Stomach (tissue), 9 donors: ENCODE results near the gene OR51A2. TPM values are rescaled to one million over a fixed set of nuclear protein-coding genes. Genes with fewer than 3 reads are reported as not detected.

ENCODE experiments used
- DNase-seq, 2 donors: peaks; one replicate each; pipeline versions ENCODE4 v3.0.0 to v3.0.0-alpha.2; 2013 to 2019
- H3K27ac ChIP-seq, 5 donors: fragments of 200-600 bp in 4 of 5; sonication (generic) in 4 of 5; one replicate each; pipeline ENCODE4 v1.5.1; 2013 to 2019; ENCODE audit warnings: mild to moderate bottlenecking in 1 of 5, moderate library complexity in 1 of 5
- H3K27me3 ChIP-seq, 3 donors: fragments of 200-600 bp; sonication (generic); one replicate each; pipeline ENCODE4 v1.5.1; 2017 to 2019; ENCODE audit warnings: mixed run types in 1 of 3
- H3K36me3 ChIP-seq, 4 donors: fragments of 200-600 bp; sonication (generic); 1 replicate in 3 of 4; 2 replicates in 1 of 4; pipeline ENCODE4 v1.5.1; 2016 to 2019
- H3K4me1 ChIP-seq, 4 donors: fragments of 200-600 bp; sonication (generic); one replicate each; pipeline ENCODE4 v1.5.1; 2016 to 2019
- H3K4me3 ChIP-seq, 4 donors: fragments of 200-600 bp; sonication (generic) in 3 of 4; one replicate each; pipeline ENCODE4 v1.5.1; 2016 to 2019; ENCODE audit warnings: mild to moderate bottlenecking in 1 of 4
- H3K9me3 ChIP-seq, 4 donors: fragments of 200-600 bp; sonication (generic); one replicate each; pipeline ENCODE4 v1.5.1; 2016 to 2019
- EP300 ChIP-seq: sonication (generic); formaldehyde crosslinking; IDR thresholded peaks from one replicate; pipeline ENCODE4 v1.6.1; 2017; ENCODE audit warnings: antibody characterized with exemption
- POLR2A ChIP-seq, 4 donors: fragments of 450-650 bp; IDR thresholded peaks; one replicate each; pipeline ENCODE4 v1.6.1; 2016; ENCODE audit warnings: antibody characterized with exemption in 4 of 4, control low read depth in 2 of 4, mild to moderate bottlenecking in 1 of 4, moderate library complexity in 1 of 4
- POLR2AphosphoS5 ChIP-seq, 3 donors: sonication (generic); formaldehyde crosslinking; IDR thresholded peaks; one replicate each; pipeline ENCODE4 v1.6.1; 2016; ENCODE audit warnings: antibody characterized with exemption in 3 of 3
- WGBS, 5 donors: extraction: QIAGEN DNeasy Blood & Tissue Kit in 3 of 5; methylation state at CpG; one replicate each; pipeline versions ENCODE4 v1.1.5 to v1.1.7; 2013 to 2018; 5-methylcytosine and 5-hydroxymethylcytosine counted together
- intact Hi-C: fragments of 100-400 bp; cut with DNase I; formaldehyde crosslinking; loops from one replicate; pipeline ENCODE4 v1.15.1; 2023; ENCODE audit warnings: low total_unique reads
- polyA plus RNA-seq, 3 donors: library from polyadenylated mRNA; stranded (reverse); fragments of 200-250 nt; gene quantifications; one replicate each; pipeline ENCODE4 v1.2.3, GENCODE V29; 2013
- total RNA-seq, 5 donors: library from RNA; depleted of rRNA; stranded (reverse); fragments of >200 nt; gene quantifications; one replicate each; pipeline versions ENCODE4 v1.1.0 to v1.2.3, GENCODE V29; 2014 to 2016
- TF ChIP-seq, protein P1 (sequence below), 7 experiments: fragments of 450-650 bp in 4 of 7; fragments of 200-600 bp in 3 of 7; sonication (generic) in 3 of 7; IDR thresholded peaks; one replicate each; pipeline ENCODE4 v1.5.1; 2016 to 2019; ENCODE audit warnings: antibody characterized with exemption in 7 of 7, control low read depth in 2 of 7, mild to moderate bottlenecking in 1 of 7
- donor health status: healthy with polysubstance abuse.
- donor health status: Bipolar disorder and iron deficiency.
- donor health status: healthy.

The OR51A2 gene
- total and polyA plus RNA-seq, 8 donors: not detected

GRCh38 chr11:4962816-4963215, 7.3 kb upstream of the OR51A2 start:
- peak in 1 of 2 donors; percentile 10 for DNase-seq
- peaks cover 0 to 4% (median 0%) of the 10 kb centered on the region in 4 donors for H3K9me3 ChIP-seq
- intact Hi-C loops: no loop called here
- H3K27ac ChIP-seq: no peak overlapping the region
- no peaks in the 10 kb centered on the region for H3K4me1 ChIP-seq
- no peak overlapping the region for H3K4me3 ChIP-seq
- no peaks in the 10 kb centered on the region for H3K36me3 ChIP-seq
- H3K27me3 ChIP-seq: no peaks in the 10 kb centered on the region
- WGBS, 5 donors: 49 to 71% (median 60%) methylated on average over 1 of the region's 1 CpG
- TF ChIP-seq, protein P1, sequence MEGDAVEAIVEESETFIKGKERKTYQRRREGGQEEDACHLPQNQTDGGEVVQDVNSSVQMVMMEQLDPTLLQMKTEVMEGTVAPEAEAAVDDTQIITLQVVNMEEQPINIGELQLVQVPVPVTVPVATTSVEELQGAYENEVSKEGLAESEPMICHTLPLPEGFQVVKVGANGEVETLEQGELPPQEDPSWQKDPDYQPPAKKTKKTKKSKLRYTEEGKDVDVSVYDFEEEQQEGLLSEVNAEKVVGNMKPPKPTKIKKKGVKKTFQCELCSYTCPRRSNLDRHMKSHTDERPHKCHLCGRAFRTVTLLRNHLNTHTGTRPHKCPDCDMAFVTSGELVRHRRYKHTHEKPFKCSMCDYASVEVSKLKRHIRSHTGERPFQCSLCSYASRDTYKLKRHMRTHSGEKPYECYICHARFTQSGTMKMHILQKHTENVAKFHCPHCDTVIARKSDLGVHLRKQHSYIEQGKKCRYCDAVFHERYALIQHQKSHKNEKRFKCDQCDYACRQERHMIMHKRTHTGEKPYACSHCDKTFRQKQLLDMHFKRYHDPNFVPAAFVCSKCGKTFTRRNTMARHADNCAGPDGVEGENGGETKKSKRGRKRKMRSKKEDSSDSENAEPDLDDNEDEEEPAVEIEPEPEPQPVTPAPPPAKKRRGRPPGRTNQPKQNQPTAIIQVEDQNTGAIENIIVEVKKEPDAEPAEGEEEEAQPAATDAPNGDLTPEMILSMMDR (IDR thresholded peaks at IDR 0.05): no peak
- TF ChIP-seq POLR2AphosphoS5 (IDR thresholded peaks at IDR 0.05): no peak
- no peak for TF ChIP-seq EP300
- no peak for TF ChIP-seq POLR2A (IDR thresholded peaks at IDR 0.05)

DNA sequence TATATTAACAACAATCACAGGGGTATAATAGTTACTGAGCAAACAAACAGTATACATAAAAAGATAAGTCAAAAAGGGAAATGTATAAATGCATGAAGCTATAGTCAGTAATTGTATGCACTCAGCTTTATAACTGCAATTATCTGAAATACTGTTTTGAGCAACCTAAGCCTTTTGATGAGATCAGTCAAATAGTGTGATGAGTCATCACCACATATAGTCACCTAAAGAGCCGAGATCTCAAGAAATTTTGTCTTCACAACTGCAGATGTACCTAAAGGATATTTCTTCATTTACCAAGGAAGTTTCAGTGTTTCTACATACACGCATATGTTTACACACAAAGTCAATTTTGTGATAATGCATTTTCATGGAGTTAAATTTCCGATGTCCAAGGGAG, 5.4 kb upstream of the OR51A2 start:
- Histone ChIP-seq H3K27ac (no peak overlapping the region), H3K36me3 (no peaks in the 10 kb centered on the region), H3K4me1 (no peaks in the 10 kb centered on the region), H3K4me3 (no peak overlapping the region), H3K27me3 (no peaks in the 10 kb centered on the region), H3K9me3 (peaks cover 0 to 4% (median 0%) of the 10 kb centered on the region in 4 donors)
- intact Hi-C loops: no loop called here
- 56 to 64% (median 59%) methylated on average over 3 of the region's 3 CpGs for WGBS, 5 donors
- TF ChIP-seq POLR2AphosphoS5 (IDR thresholded peaks at IDR 0.05) (no peak), EP300 (no peak), POLR2A (IDR thresholded peaks at IDR 0.05) (no peak)
- DNase-seq: no peak

- WGBS, 5 donors: 82 to 92% (median 88%) methylated on average over 4 of the region's 4 CpGs
- H3K4me3 ChIP-seq: no peak overlapping the region
- intact Hi-C loops: no loop called here
- no peaks in the 10 kb centered on the region for H3K36me3 ChIP-seq
- H3K27ac ChIP-seq: no peak overlapping the region
- H3K9me3 ChIP-seq: no peaks in the 10 kb centered on the region
- H3K4me1 ChIP-seq: no peaks in the 10 kb centered on the region
- no peaks in the 10 kb centered on the region for H3K27me3 ChIP-seq
- peak in 1 of 2 donors; percentile 7 for DNase-seq
- TF ChIP-seq POLR2AphosphoS5 (IDR thresholded peaks at IDR 0.05) (no peak), POLR2A (IDR thresholded peaks at IDR 0.05) (no peak)
- TF ChIP-seq, protein P1 (IDR thresholded peaks at IDR 0.05): no peak
These were observed 1.9 kb upstream of the OR51A2 start for GRCh38 chr11:4957396-4957795.

DNA sequence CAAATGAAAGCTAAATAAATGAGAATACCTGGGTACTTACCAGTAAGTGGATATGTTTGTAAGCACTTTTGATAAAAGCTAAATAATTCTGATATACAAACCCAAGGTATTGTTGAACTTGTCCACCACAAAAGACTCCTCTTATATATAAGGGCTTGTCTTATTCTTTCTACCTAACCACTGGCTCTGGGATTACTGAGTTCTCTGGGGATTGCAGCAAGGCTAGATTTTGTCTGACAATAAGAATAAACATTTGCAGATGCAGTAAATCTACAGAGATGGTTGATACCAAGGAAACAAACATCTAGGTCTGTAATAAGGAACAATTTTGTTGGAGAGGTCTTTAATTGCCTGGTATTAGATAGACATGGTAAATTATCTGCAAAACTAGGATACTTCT, 8.0 kb downstream of the OR51A2 start, which contains the start of gene OR51A4:
TSS of gene OR51A4 (minus strand) at position 101 of the 400 bp plus-strand sequence. CDS start 505 bp downstream, outside the sequence.
- H3K27me3 ChIP-seq: no peaks in the 10 kb centered on the region

GRCh38 chr11:4936745-4937144, 18.8 kb downstream of the OR51A2 start:
- H3K9me3 ChIP-seq: no peaks in the 10 kb centered on the region
- H3K27ac ChIP-seq: no peak overlapping the region
- DNase-seq: no peak
- TF ChIP-seq POLR2AphosphoS5 (IDR thresholded peaks at IDR 0.05): no peak
- TF ChIP-seq POLR2A (IDR thresholded peaks at IDR 0.05): no peak
- TF ChIP-seq EP300: no peak
- TF ChIP-seq, protein P1 (IDR thresholded peaks at IDR 0.05): no peak
- H3K27me3 ChIP-seq: no peaks in the 10 kb centered on the region
- no peaks in the 10 kb centered on the region for H3K36me3 ChIP-seq
- 69 to 82% (median 74%) methylated on average over 3 of the region's 3 CpGs for WGBS, 5 donors
- no peak overlapping the region for H3K4me3 ChIP-seq
- no peaks in the 10 kb centered on the region for H3K4me1 ChIP-seq
- intact Hi-C loops: no loop called here

More for the DNA sequence above, 8.0 kb downstream of the OR51A2 start, which contains the start of gene OR51A4:
- Histone ChIP-seq H3K4me1 (no peaks in the 10 kb centered on the region), H3K9me3 (no peaks in the 10 kb centered on the region), H3K27ac (no peak within 1 kb of the TSS), H3K4me3 (no peak within 1 kb of the TSS), H3K36me3 (no peaks in the 10 kb centered on the region)
- TF ChIP-seq, protein P1 (IDR thresholded peaks at IDR 0.05): no peak
- TF ChIP-seq POLR2AphosphoS5 (IDR thresholded peaks at IDR 0.05) (no peak), EP300 (no peak), POLR2A (IDR thresholded peaks at IDR 0.05) (no peak)
- intact Hi-C loops: no loop called here
- DNase-seq: no peak
